GM12865 (cell line): ENCODE data around the gene GPC3.
"Not testable (repeated sequence)": the region's sequence is repeated elsewhere in the genome, so short reads cannot be mapped to it uniquely, and the experiment has no call there.

Experiments
- DNase-seq: peaks from one replicate; pipeline ENCODE4 v3.0.0; 2010; ENCODE audit warnings: low read depth
- H3K4me3 ChIP-seq: 2 replicates; pipeline ENCODE4 v1.5.1; 2011; ENCODE audit warnings: mild to moderate bottlenecking, low read depth, low read length, control low read depth
- TF ChIP-seq, protein P1 (sequence below): IDR thresholded peaks from 2 replicates; pipeline ENCODE4 v1.5.1; 2011; ENCODE audit warnings: low read length, control low read depth, low read depth, inconsistent platforms; ENCODE audit not compliant: insufficient read depth; ENCODE audit errors: missing control alignments

The GPC3 gene

DNA sequence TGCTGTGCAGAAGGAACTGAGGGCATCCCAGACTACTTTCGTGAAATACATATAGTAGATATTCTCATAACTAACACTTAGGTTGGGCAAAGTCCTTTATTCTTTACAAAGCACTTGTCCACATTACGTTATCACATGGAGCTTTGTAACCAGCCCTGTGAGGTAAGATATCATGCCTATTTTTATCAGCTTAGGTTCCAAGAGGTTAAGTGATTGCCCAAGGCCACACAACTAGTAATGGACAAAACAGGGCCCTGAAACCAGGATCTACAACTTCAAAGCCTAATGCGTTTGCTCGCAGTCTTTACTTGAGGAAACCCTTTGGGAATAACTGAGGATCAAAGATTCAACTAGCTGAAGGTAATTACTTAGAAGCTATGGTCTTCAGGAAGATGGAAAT lies 261.5 kb downstream of the GPC3 start:
- TF ChIP-seq, protein P1, sequence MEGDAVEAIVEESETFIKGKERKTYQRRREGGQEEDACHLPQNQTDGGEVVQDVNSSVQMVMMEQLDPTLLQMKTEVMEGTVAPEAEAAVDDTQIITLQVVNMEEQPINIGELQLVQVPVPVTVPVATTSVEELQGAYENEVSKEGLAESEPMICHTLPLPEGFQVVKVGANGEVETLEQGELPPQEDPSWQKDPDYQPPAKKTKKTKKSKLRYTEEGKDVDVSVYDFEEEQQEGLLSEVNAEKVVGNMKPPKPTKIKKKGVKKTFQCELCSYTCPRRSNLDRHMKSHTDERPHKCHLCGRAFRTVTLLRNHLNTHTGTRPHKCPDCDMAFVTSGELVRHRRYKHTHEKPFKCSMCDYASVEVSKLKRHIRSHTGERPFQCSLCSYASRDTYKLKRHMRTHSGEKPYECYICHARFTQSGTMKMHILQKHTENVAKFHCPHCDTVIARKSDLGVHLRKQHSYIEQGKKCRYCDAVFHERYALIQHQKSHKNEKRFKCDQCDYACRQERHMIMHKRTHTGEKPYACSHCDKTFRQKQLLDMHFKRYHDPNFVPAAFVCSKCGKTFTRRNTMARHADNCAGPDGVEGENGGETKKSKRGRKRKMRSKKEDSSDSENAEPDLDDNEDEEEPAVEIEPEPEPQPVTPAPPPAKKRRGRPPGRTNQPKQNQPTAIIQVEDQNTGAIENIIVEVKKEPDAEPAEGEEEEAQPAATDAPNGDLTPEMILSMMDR = no peak
- no peak for DNase-seq

DNA sequence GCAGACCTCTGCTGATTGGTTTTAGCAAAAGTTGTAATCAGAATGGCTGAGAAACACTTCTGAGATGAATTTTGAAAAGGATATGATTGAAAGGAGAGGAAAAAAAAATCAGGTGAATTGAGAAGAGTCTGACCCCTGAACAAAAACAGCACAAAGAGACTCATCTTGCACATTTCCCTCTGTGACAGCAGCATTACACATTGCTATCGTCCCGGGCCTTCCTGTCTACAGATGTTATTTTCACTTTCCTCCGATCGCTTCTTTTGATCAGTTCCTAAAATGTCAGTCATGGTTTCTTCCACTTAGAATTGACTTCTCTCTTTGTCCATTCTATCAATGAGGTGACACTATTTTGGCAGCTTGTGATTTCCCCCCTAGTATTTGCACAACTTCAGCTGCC lies 262.6 kb downstream of the GPC3 start:
- DNase-seq = peak; percentile 9
- TF ChIP-seq, protein P1 = no peak
- H3K4me3 ChIP-seq = no peak overlapping the region

More for the DNA sequence above, 261.5 kb downstream of the GPC3 start:
- H3K4me3 ChIP-seq = no peak overlapping the region

DNA sequence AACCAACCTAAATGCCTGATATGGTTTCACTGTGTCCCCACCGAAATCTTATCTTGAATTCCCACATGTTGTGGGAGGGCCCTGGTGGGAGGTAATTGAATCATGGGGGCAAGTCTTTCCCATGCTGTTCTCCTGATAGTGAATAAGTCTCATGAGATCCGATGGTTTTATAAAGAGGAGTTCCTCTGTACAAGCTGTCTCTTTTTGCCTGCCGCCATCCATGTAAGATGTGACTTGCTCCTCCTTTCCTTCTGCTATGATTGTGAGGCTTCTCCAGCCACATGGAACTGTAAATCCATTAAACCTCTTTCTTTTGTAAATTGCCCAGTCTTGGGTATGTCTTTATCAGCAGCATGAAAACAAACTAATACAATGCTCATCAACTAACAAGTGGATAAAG lies 265.1 kb downstream of the GPC3 start:
- not testable (repeated sequence) for H3K4me3 ChIP-seq, DNase-seq

DNA sequence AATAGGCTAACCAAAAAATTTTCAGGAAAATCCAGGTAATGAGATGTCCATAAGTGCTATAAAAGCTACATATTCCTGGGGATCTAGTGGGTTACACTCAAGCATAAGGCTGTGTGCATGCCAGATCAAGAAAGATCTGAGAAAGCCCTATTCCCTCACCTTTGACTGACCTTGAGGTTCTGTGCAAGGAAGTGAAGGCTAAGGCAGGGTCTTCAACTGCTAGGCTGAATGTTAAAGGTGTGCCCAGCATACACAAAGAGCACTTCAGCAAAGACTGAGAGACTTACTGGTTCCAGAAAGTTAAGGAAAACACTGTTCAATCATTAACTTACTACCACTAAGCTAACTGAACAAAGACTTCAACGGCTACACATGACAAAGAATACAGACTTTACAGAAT lies 269.7 kb downstream of the GPC3 start:
- TF ChIP-seq, protein P1 = no peak
- no peak for DNase-seq
- H3K4me3 ChIP-seq = no peak overlapping the region

DNA sequence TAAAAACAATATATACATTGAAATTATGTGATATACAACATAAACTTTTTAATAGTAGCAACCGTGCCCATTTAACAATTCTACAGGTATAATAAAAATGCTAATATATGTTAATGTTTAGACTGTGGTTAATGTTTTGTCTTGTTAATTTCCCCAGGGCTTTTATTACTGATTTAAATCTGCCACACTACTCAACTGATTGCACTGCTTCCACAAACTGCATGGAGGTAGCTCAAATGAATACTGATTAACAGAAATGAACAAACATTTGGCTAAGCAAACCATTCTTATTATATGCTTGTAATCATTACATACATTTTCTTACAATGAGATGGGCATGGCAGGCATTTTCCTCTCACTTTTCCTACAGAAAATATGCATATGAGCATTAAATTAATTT lies 275.9 kb downstream of the GPC3 start:
- H3K4me3 ChIP-seq = no peak overlapping the region
- no peak for DNase-seq
- TF ChIP-seq, protein P1 = no peak

DNA sequence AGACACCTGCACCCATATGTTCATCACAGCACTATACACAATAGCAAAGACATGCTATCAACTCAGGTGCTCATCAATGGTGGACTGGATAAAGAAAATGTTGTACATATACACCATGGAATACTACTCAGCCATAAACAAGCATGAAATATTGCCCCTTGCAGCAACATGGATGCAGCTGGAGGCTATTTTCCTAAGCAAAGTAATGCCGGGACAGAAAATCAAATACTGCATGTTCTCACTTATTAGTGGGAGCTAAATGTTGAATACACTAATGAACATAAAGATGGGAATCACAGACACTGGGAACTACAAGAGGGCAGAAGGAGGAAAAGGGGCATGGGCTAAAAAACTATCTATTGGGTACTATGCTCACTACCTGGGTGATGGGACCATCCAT lies 278.5 kb downstream of the GPC3 start:
- H3K4me3 ChIP-seq = no peak overlapping the region
- DNase-seq = no peak
- TF ChIP-seq, protein P1 = no peak

DNA sequence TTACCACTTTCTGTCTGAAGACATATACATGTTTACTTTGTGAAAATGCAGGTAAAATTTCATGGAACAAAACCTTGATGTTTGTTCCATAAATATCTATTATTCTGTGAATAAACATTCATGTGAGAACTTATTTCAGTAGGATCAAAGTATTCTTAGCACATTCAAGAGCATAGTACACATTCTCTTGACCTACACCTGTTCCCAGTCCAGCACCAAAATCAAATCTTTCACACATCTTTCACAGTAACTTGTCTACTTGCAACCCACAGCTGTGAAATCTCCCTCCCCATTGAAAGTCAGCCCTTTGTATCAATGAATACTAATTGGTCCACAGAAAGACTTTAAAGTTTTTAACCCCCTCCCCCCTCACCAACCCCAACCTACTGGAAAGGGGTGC lies 283.2 kb downstream of the GPC3 start:
- TF ChIP-seq, protein P1 = no peak
- DNase-seq = no peak
- no peak overlapping the region for H3K4me3 ChIP-seq
